ENCODE data around the gene MAP4K4.

- TF ChIP-seq CTCF (IDR thresholded peaks at IDR 0.05) (no peak), POLR2AphosphoS5 (IDR thresholded peaks at IDR 0.05) (no peak), EP300 (IDR thresholded peaks at IDR 0.05) (no peak)
These were observed 35.9 kb downstream of the MAP4K4 start for GRCh38 chr2:101733257-101733993.

All from stomach (tissue), 4 donors.